ENCODE results near the gene PTPRT.

Gene PTPRT

DNA sequence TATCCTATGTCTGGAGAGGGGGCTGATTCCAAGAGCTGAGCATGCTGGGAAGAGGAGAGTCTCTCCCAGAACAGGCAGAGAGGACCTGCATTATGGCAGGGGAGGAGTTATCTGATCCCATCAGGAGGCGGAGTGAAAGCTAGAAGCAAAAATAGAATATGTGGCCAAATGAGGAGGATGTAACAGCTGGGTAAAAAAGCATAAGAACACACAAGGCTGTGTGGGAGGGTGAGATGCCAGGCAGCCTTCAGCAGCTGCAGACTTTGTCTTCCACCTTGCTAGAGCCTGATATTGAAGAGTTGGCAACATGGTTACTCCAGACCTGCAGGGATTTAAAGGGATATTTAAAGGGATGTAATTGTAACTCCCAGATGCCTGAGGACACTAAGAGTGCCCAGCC lies 167.1 kb downstream of the PTPRT start:
- no peak for DNase-seq (ENCODE audit: low spot score)

DNA sequence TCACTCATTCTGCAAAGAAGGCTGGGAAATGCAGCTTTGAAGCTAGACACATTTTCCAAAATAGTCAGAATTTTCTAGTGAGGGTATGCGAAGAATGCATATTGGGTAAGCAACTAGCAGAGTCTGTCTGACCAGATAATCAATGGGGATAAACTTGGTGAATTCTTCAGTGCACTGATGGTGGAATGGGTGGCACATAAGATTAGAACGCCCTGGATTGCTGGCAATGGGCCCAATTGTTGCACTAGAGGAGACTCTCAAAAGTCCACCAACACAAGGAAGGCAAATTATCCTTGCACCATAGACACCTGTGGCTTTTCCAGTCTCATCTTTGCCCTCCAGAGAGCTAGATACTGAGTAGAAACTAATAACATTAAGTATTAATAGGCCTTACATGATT lies 167.6 kb downstream of the PTPRT start:
- no peak for DNase-seq (ENCODE audit: low spot score)

DNA sequence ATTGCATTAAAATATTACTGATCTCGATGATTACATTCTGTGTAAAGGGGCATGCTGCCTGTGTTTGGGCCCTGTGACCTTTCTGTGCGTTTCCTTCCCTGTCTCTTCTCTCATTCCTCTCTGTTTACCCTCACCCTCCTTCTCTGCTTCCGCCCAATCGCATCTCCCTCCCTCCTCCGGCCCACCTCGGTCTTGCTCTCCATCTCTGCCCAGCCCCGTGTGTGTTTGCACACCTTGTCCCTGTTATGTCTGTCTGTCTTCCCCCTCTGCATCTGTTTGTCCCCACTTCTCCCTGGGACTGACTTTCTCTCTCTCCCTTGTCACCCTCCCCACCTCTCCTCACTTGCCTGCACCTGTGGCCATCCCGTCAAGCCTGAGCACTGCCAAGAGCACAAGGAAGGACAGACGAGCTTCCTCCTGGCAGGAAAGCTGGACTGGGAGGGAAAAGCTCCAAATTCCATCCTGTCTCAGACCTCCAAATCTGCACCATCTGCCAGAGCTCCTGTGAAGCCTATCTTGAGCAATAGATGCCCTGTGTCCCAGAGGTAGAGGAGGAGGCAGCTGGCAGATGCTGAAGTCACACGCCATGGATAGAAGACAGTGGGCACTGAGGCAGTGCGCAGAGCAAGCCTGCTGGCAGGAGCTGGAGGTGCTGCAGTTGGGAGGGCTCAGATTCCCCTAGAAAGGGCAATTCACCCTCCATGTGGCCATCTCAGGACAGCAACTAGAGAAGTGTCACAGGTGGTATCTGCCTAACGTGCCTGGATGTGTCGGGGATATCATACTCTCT lies 172.3 kb downstream of the PTPRT start:
- DNase-seq (ENCODE audit: low spot score): no peak

DNA sequence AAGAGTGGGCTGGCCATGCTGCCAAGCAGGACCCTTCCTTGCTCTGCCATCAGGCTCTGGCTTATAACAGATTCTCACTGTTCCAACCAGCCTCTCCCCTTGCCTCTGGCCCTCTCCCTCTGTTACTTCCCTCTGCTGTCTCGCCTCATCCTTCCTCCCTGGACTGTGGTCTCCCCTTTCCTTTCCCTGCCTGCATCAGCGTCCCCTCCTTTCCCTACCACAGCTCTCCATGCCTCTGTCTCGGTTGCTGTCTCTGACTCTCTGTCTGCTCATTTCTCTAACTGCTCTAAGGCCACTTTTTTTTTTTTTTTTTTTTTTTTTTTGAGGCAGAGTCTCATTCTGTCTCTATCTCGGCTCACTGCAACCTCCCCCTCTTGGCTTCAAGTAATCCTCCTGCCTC lies 173.4 kb downstream of the PTPRT start:
- DNase-seq (ENCODE audit: low spot score): no peak

- no peak for DNase-seq (ENCODE audit: low spot score)
These were observed 174.1 kb downstream of the PTPRT start for GRCh38 chr20:43015566-43015965.

- DNase-seq (ENCODE audit: low spot score): no peak
These were observed 175.5 kb downstream of the PTPRT start for GRCh38 chr20:43014206-43014605.

- no peak for DNase-seq (ENCODE audit: low spot score)
These were observed 178.2 kb downstream of the PTPRT start for GRCh38 chr20:43011491-43011890.

GRCh38 chr20:43009532-43009931 lies 180.2 kb downstream of the PTPRT start:
- no peak for DNase-seq (ENCODE audit: low spot score)

DNA sequence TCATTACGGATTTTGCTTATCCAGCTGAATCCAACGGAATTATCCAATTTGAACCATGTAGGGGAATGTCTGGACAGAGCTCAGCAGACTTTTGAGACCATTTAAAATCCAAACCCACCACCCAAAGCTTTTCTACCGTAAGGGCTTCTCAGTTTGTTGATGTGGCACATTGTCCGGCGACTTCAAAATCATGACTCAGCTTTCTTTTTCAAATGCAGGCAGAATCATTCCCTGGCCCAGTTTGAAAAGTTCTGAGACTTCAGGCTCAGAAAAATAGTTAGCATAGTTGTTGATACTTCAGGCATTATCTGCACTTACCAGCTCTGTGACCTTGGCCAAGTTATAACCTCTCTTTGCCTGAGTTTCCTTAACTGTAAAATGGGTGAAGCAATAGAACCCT lies 182.2 kb downstream of the PTPRT start:
- no peak for DNase-seq (ENCODE audit: low spot score)

DNA sequence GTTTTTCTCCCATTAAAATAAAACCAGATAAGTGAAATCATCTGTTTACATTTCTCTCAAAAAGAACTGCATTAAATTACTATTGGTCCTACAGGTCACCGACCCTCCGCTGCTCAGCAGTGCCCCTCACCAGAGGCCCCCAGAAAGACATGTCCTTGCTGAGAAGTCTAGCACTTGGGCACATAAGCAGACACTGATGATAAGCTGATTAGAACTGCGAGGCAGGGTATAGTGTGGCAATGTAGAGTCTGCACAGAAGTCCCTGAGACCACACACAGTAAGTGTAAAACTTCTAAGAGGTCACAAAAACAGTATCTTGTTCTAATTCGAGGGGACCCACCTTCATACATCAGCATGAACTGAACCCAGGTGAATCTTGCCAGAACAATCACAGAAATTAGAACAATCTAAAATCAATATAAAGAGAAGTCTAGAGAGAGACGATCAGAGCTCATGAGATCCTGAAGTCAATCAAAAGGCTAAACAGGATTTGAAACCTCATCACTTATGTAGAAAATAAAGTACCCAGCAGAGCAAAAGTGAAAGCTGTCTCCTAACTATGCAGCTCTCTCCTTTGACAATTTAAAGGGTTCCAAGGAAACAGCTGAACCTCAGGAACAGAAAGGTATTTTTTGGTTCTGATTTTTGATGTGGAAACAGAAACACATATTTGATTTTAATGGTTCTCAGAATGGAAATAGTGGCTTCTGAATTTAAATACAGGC lies 182.9 kb downstream of the PTPRT start:
- no peak for DNase-seq (ENCODE audit: low spot score)

DNA sequence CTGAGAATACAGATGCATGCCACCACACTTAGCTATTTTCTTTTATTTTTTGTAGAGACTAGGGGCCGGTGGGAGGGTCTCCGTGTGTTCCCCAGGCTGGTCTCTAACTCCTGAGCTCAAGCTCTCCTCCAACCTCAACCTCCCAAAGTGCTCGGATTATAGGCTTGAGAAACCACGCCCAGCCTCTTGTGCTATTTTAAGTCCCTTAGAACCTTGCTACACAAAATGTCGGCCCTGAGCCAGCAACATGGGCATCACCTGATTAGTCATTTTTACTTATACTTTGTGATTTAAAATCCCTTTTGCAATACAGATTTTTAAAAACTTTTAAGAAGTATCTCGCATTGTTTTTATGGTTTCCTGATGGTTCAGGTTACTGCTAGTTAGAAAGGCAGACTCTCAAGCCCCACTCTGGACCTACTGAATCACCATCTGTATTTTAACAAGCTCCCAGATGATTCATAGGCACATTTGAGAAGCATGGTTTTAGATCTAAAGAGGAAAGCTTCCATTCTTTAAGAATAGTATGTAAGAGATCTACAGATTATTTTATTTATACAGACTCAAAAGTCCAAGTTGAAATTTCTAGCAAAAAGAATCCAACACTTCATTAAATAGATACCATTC lies 186.3 kb downstream of the PTPRT start:
- DNase-seq (ENCODE audit: low spot score): no peak

GRCh38 chr20:42996141-42996540 lies 193.6 kb downstream of the PTPRT start:
- DNase-seq (ENCODE audit: low spot score): no peak

DNA sequence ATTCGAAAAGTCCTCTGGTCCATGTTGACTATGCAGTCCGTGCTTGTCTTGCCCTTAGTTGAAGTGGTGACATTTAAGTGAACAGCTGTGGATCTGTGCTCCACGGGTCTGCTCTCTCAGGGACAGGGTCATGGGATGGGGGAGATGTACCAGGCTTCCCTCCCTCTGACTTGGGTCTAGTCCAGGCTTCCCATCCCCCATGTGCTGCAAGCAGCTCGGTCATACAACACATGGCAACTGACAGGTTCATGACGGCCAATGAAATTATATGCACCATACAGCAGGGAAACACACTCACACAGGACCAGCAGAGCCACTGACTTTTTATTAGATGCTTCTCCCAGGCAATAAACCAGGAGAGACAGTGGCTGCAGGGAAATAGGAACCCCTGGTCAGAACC lies 201.4 kb downstream of the PTPRT start:
- no peak for DNase-seq (ENCODE audit: low spot score)

GRCh38 chr20:42987376-42988114 lies 202.2 kb downstream of the PTPRT start:
- DNase-seq (ENCODE audit: low spot score): no peak

DNA sequence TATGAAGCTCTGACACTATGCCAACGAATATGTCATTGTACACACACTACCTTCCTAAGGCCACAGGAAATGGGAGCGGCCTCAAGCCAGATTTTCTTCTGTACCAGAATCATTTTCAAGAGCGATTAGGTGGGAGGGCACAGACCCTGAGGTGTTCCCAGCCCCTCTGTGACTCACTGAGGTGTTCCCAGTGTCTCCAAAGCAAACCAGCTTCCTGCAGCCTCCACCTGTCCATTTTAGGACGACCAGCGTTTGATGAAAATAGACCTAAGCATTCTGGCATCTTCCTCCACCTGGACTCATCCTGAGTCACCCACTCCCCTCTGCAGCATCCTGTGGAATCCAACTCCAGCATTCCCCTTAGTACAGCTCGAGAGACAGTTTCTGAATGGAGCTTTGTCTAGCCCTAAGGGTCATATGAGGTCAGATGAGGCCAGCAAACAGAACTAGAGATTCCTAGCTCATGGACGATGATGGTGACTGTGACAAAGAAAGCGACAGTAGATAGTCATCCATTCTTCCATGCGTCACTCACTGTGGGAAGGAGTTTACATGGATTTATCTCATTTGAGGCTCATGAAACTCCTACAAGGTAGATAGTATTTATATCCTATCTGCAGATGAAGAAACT lies 203.4 kb downstream of the PTPRT start:
- DNase-seq (ENCODE audit: low spot score): no peak

DNA sequence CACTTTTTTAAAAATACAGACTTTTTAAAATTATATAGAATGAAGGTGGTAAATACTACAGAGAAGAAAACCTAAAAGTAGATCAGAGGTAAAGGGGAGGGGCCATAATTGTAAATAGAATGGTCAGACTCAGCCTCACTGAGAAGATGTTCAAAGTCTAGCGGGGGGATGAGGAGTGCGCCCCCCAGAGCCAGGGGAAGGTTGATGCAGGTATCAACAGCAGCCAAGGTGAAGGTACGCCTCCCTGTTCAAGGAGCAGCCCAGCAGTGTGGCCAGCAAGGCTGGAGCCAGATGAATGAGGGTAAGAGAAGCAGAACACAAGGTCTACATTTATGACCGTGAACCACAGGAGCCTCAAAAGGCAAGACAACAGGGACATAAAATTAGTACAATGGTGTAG lies 204.1 kb downstream of the PTPRT start:
- DNase-seq (ENCODE audit: low spot score): no peak

GRCh38 chr20:42982218-42982617 lies 207.5 kb downstream of the PTPRT start:
- DNase-seq (ENCODE audit: low spot score): no peak

- DNase-seq (ENCODE audit: low spot score): no peak
These were observed 208.5 kb downstream of the PTPRT start for GRCh38 chr20:42981253-42981652.

DNA sequence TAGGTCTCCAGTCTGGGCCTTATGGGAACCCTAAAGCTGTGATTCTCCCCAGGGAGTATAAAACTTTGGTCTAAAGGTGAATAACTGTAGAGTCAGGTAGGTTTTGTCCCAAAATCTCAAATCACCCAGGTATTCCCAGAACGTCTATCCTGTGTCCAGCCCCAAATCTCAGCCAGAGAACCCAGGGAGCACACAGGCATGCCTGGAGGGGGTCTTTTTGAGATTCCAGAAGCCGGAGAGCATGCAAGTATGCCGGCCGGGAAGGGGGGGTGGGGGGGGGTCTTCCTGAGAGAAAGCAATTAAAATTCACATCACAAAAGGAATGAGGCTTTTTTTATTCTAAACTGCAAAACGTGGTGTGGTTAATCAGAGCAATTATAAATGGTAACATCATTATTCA lies 210.0 kb downstream of the PTPRT start:
- no peak for DNase-seq (ENCODE audit: low spot score)

GRCh38 chr20:42978184-42978974 lies 211.3 kb downstream of the PTPRT start:
- no peak for DNase-seq (ENCODE audit: low spot score)

GRCh38 chr20:42975974-42976373 lies 213.7 kb downstream of the PTPRT start:
- DNase-seq (ENCODE audit: low spot score): no peak
